ENCODE measurements around the gene GPA33.

GPA33 gene

DNA sequence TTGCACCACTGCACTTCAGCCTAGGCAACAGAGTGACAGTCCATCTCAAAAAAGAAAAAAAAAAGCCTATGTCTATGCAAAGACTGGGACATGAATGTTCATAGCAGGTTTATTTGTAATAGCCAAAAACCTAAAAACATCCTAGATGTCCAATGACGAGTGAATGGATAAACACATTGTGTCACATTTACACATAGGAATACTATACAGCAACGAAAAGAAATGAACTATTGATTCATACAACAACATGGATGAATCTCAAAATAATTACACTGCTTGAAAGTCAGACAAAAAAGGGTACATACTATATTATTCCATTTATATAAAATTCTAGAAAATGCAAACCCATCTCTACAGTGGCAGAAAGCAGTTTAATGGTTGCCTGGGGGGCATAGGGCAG lies 11.6 kb upstream of the GPA33 start:
- Histone ChIP-seq H3K79me2 (ENCODE audit: insufficient read depth, low read length) (no peaks in the 10 kb centered on the region), H2AFZ (ENCODE audit: low read depth, low read length, severe bottlenecking) (no peak overlapping the region), H3K36me3 (ENCODE audit: low read length) (no peaks in the 10 kb centered on the region), H3K9me3 (ENCODE audit: insufficient read depth, low read length) (no peaks in the 10 kb centered on the region), H3K9ac (ENCODE audit: low read length) (no peak overlapping the region), H3K9me2 (replicated peaks; ENCODE audit: insufficient read depth, low read length) (no peaks in the 10 kb centered on the region), H3K4me3 (ENCODE audit: insufficient read depth, low read length, poor library complexity, severe bottlenecking) (no peak overlapping the region), H4K20me1 (ENCODE audit: low read depth, low read length) (no peaks in the 10 kb centered on the region), H3K27ac (ENCODE audit: low read depth, low read length) (no peak overlapping the region), H3K4me2 (ENCODE audit: low read depth, low read length, poor library complexity, severe bottlenecking) (no peak overlapping the region), H3K27me3 (ENCODE audit: low read length) (no peaks in the 10 kb centered on the region), H3F3A (ENCODE audit: insufficient read depth) (no peaks in the 10 kb centered on the region)
- no peak for TF ChIP-seq CTCF (IDR thresholded peaks at IDR 0.05; ENCODE audit: insufficient read depth, low read length, poor library complexity, severe bottlenecking)
- no peak for TF ChIP-seq EZH2phosphoT487 (conservative IDR thresholded peaks at IDR 0.05; ENCODE audit: low read length)

GRCh38 chr1:167100730-167101129 lies 10.6 kb upstream of the GPA33 start:
- Histone ChIP-seq H3K27me3 (ENCODE audit: low read length) (no peaks in the 10 kb centered on the region), H2AFZ (ENCODE audit: low read depth, low read length, severe bottlenecking) (no peak overlapping the region), H3K27ac (ENCODE audit: low read depth, low read length) (no peak overlapping the region), H3K36me3 (ENCODE audit: low read length) (no peaks in the 10 kb centered on the region), H3K4me3 (ENCODE audit: insufficient read depth, low read length, poor library complexity, severe bottlenecking) (no peak overlapping the region), H3F3A (ENCODE audit: insufficient read depth) (no peaks in the 10 kb centered on the region), H4K20me1 (ENCODE audit: low read depth, low read length) (no peaks in the 10 kb centered on the region), H3K9me2 (replicated peaks; ENCODE audit: insufficient read depth, low read length) (no peaks in the 10 kb centered on the region), H3K9me3 (ENCODE audit: insufficient read depth, low read length) (no peaks in the 10 kb centered on the region), H3K79me2 (ENCODE audit: insufficient read depth, low read length) (no peaks in the 10 kb centered on the region), H3K4me2 (ENCODE audit: low read depth, low read length, poor library complexity, severe bottlenecking) (no peak overlapping the region), H3K9ac (ENCODE audit: low read length) (no peak overlapping the region)
- TF ChIP-seq EZH2phosphoT487 (conservative IDR thresholded peaks at IDR 0.05; ENCODE audit: low read length) = no peak
- TF ChIP-seq CTCF (IDR thresholded peaks at IDR 0.05; ENCODE audit: insufficient read depth, low read length, poor library complexity, severe bottlenecking) = no peak

DNA sequence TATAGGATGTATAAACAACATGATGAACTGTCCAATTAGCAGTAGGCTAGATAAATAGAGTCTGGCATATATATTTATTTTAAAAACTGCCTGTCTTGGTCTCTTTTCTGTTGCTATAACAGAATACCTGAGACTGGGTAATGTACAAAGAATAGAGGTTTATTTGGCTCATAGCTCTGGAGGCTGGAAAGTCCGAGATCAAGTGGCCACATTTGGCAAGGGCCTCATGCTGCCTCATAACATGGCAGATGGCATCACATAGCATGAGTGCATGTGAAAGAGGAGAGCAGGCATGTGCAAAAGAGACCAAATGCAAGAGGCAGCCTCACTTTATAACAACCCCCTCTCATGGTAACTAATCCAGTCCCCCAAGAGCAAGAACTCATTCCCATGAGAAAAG lies 9.7 kb upstream of the GPA33 start:
- H3K9me2 ChIP-seq (replicated peaks; ENCODE audit: insufficient read depth, low read length) = no peaks in the 10 kb centered on the region
- TF ChIP-seq CTCF (IDR thresholded peaks at IDR 0.05; ENCODE audit: insufficient read depth, low read length, poor library complexity, severe bottlenecking) (no peak), EZH2phosphoT487 (conservative IDR thresholded peaks at IDR 0.05; ENCODE audit: low read length) (no peak)

More for the DNA sequence above, 9.7 kb upstream of the GPA33 start:
- Histone ChIP-seq H3F3A (ENCODE audit: insufficient read depth) (no peaks in the 10 kb centered on the region), H3K4me2 (ENCODE audit: low read depth, low read length, poor library complexity, severe bottlenecking) (no peak overlapping the region), H3K9me3 (ENCODE audit: insufficient read depth, low read length) (no peaks in the 10 kb centered on the region), H4K20me1 (ENCODE audit: low read depth, low read length) (no peaks in the 10 kb centered on the region), H3K27ac (ENCODE audit: low read depth, low read length) (no peak overlapping the region), H3K27me3 (ENCODE audit: low read length) (no peaks in the 10 kb centered on the region), H2AFZ (ENCODE audit: low read depth, low read length, severe bottlenecking) (no peak overlapping the region), H3K9ac (ENCODE audit: low read length) (no peak overlapping the region), H3K36me3 (ENCODE audit: low read length) (no peaks in the 10 kb centered on the region), H3K4me3 (ENCODE audit: insufficient read depth, low read length, poor library complexity, severe bottlenecking) (no peak overlapping the region), H3K79me2 (ENCODE audit: insufficient read depth, low read length) (no peaks in the 10 kb centered on the region)

Data from SU-DHL-6 (cell line).